Ascending aorta (tissue), 2 donors: Measurements from ENCODE around the gene DUS1L. TPM values are rescaled to one million over a fixed set of nuclear protein-coding genes. Genes with fewer than 3 reads are reported as not detected.

ENCODE experiments used
- DNase-seq, 2 donors: peaks; one replicate each; pipeline ENCODE4 v3.0.0-alpha.2; 2019; ENCODE audit warnings: low spot score in 2 of 2
- H3K27ac ChIP-seq, 2 donors: fragments of 200-600 bp; sonication (generic); one replicate each; pipeline ENCODE4 v1.5.1; 2016 to 2017; ENCODE audit warnings: mild to moderate bottlenecking in 1 of 2
- H3K27me3 ChIP-seq: fragments of 200-600 bp; sonication (generic); one replicate; pipeline ENCODE4 v1.5.1; 2017
- H3K36me3 ChIP-seq, 2 donors: fragments of 200-600 bp; sonication (generic); one replicate each; pipeline ENCODE4 v1.5.1; 2016
- H3K4me1 ChIP-seq, 2 donors: fragments of 200-600 bp; sonication (generic); one replicate each; pipeline ENCODE4 v1.5.1; 2016 to 2017; ENCODE audit warnings: mild to moderate bottlenecking in 1 of 2
- H3K4me3 ChIP-seq, 2 donors: fragments of 200-600 bp; sonication (generic); one replicate each; pipeline ENCODE4 v1.5.1; 2016 to 2017; ENCODE audit warnings: mild to moderate bottlenecking in 1 of 2
- H3K9me3 ChIP-seq, 2 donors: fragments of 200-600 bp; sonication (generic); one replicate each; pipeline ENCODE4 v1.5.1; 2016
- intact Hi-C: fragments of 100-400 bp; cut with DNase I; formaldehyde crosslinking; loops from one replicate; pipeline ENCODE4 v1.15.1; 2023
- total RNA-seq: library from RNA; depleted of rRNA; stranded (reverse); fragments of >200 nt; gene quantifications from one replicate; pipeline ENCODE4 v1.1.0, GENCODE V29; 2016
- TF ChIP-seq, protein P1 (sequence below), 3 experiments: fragments of 200-600 bp in 2 of 3; fragments of 450-650 bp in 1 of 3; sonication (generic) in 2 of 3; IDR thresholded peaks; one replicate each; pipeline ENCODE4 v1.5.1; 2016 to 2019; ENCODE audit warnings: antibody characterized with exemption in 3 of 3, mild to moderate bottlenecking in 1 of 3, moderate library complexity in 1 of 3

Gene DUS1L
- total RNA-seq, 1 donor from 2014 or later = 111 TPM

DNA sequence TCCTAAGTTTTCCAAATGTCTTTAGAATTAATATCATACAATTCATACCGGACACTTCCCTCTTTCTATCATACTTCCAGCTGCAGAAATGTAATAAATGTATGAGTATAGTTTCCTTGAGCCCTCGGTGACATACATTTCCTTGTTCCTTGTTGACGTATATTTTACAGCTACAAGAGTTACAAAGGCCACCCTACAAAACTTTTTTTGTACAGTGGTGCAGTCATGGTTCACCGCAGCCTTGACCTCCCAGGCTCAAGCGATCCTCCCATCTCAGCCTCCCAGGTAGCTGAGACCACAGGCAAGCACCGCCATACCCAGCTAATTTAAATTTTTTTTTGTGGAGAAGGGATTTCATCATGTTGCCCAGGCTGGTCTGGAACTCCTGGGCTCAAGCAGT lies 7.2 kb upstream of the DUS1L start:
- intact Hi-C loops = no loop called here
- no peaks in the 10 kb centered on the region for H3K9me3 ChIP-seq
- no peak overlapping the region for H3K27ac ChIP-seq
- H3K36me3 ChIP-seq = no peaks in the 10 kb centered on the region
- no peaks in the 10 kb centered on the region for H3K4me1 ChIP-seq
- DNase-seq = no peak
- TF ChIP-seq, protein P1, sequence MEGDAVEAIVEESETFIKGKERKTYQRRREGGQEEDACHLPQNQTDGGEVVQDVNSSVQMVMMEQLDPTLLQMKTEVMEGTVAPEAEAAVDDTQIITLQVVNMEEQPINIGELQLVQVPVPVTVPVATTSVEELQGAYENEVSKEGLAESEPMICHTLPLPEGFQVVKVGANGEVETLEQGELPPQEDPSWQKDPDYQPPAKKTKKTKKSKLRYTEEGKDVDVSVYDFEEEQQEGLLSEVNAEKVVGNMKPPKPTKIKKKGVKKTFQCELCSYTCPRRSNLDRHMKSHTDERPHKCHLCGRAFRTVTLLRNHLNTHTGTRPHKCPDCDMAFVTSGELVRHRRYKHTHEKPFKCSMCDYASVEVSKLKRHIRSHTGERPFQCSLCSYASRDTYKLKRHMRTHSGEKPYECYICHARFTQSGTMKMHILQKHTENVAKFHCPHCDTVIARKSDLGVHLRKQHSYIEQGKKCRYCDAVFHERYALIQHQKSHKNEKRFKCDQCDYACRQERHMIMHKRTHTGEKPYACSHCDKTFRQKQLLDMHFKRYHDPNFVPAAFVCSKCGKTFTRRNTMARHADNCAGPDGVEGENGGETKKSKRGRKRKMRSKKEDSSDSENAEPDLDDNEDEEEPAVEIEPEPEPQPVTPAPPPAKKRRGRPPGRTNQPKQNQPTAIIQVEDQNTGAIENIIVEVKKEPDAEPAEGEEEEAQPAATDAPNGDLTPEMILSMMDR (IDR thresholded peaks at IDR 0.05) = no peak
- no peaks in the 10 kb centered on the region for H3K27me3 ChIP-seq
- H3K4me3 ChIP-seq = no peak overlapping the region

DNA sequence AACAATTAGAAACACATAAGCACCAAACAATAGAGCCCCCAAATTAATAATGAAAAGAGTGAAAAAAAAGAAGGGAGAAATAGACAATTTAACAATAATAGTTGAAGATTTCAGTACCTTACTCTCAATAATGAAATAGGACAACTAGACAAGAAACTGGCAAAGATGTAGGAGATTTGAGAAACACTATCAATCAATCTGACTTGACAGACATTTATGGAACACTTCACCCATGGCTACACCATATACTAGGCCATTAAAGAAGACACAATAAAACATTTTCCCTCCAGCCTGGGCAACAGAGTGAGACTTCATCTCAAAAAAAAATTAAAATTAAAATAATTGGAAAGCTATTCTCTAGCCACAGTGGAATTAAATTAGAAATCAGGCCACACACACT lies 5.0 kb upstream of the DUS1L start:
- Histone ChIP-seq H3K4me1 (peaks cover 4 to 6% of the 10 kb centered on the region in 2 donors), H3K27ac (no peak overlapping the region), H3K27me3 (no peaks in the 10 kb centered on the region), H3K4me3 (no peak overlapping the region), H3K9me3 (no peaks in the 10 kb centered on the region), H3K36me3 (no peaks in the 10 kb centered on the region)
- intact Hi-C loops = no loop called here
- TF ChIP-seq, protein P1 (IDR thresholded peaks at IDR 0.05) = no peak
- no peak for DNase-seq

DNA sequence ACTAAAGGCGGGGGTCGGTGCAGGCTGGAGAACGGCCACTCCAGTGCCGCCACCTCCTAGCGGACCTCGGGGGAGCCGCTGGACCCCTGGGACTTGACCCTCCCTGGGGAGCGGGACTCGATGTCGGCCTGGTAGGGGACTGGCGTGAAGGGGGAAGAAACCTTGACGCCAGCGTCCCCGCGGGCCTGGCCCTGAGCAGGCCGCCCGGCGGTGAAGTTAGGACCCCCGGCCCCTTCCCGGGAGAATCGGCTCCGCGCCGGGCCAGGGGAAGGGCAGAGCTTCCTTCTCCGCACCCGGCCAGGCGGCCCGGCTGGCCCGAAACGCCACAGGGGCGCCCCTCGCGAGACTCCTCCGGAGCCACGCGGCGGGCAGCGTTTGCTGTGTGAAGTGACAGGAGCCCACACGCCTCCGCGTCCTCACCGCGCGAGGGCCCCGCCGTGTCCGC lies 389 bp downstream of the DUS1L start:
- Histone ChIP-seq H3K4me3 (peak overlapping the region; percentile 87 to 92), H3K36me3 (peaks cover 31 to 33% of the 10 kb centered on the region in 2 donors), H3K4me1 (peaks cover 13 to 18% of the 10 kb centered on the region in 2 donors), H3K27me3 (no peaks in the 10 kb centered on the region), H3K27ac (peak overlapping the region; percentile 92 to 95), H3K9me3 (no peaks in the 10 kb centered on the region)
- DNase-seq = no peak
- intact Hi-C loops = loop anchor here (1.0 to 2.0 kb wide), 2 partner anchors 14 to 33 kb away; partner anchors contain the start of genes FASN, GPS1 and RFNG
- TF ChIP-seq, protein P1 (IDR thresholded peaks at IDR 0.05) = no peak

DNA sequence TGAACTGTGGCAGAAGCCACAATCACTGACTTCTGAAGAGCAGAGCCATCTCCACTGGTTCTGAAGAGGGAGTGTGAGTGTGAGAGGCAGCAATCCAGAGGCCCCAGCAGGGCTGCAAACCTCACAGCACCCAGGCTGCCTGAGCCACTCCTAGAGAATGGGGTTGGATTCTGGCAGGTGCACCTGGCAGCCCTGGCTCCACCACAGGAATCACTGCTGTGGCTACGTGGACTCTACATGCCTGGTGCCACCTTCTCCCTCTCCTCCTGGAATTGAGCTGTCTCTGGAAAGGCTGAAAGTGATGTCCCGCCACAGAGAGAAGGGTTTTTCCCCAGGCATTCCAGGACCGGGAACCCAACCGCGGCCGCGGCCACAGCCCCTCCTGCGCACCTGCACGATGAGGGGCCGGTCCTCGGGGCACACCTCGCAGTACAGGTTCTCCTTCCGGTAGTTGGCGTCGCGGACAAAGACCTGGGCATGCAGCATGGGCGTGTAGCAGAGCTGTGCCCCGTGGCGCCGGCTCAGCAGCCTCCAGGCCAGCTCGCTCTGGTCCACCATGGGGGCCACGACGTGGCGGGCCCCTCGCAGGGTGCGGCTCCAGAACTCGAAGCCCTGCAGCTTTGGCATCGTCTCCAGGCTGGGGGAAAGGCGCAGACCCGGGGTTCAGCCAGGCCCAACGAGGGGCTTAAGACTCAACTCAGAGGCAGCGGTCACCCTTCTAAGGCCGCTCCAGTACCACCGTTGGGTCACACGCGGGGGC lies 991 bp downstream of the DUS1L start:
- peak overlapping the region; percentile 92 to 95 for H3K27ac ChIP-seq
- H3K4me1 ChIP-seq = peaks cover 13 to 18% of the 10 kb centered on the region in 2 donors
- H3K9me3 ChIP-seq = no peaks in the 10 kb centered on the region
- DNase-seq = no peak
- no peaks in the 10 kb centered on the region for H3K27me3 ChIP-seq
- intact Hi-C loops = loop anchor here (1.0 to 2.0 kb wide), 2 partner anchors 14 to 34 kb away; partner anchors contain the start of genes FASN, GPS1 and RFNG
- peak overlapping the region; percentile 87 to 92 for H3K4me3 ChIP-seq
- H3K36me3 ChIP-seq = peaks cover 37 to 38% of the 10 kb centered on the region in 2 donors
- TF ChIP-seq, protein P1 (IDR thresholded peaks at IDR 0.05) = no peak

DNA sequence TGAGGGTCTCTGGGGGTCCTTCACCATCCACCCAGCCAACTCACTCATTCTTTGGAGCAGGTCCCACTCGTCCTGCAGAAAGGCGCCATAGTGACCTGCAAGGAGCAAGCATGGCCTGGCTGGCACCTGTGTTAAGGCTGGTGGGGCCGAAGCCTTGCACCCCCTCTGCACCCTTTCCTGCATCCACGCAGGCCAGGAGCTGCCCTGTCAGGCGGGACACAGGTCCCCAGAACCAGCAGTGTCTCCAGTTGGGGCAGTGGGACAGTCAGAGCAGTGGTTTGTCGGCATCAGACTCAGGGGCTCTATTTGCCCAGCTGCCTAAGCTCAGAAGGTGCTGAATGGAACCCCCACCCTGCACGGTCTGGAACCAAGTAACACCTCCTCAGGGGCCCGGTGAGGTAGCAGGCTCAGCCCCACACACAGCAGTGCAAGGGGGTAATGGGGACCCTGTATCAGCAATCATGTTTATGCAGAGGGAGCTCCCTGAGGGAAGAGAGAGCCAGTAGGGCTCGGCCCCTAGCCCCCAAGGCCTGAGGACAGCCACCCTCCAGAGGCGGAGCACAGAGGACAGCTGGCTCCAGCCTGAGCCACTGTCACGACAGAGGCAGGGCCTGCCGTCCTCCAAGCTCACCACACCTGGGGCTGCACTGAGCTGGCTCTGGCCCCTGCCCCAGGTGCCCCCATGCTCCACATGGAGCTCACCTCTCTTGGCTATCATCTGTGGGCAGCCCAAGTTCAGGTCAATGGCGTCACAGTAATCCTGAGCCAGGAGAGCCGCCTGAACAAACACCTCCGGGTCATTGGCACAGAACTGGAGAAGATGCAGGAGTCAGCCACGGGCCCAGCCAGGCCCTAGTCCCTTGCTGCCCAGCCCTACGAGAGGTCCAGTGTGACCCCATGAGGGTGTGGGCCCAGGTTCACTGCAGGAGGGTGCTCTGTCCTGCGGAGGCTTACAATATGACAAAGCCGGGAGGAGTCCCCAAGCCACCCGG lies 1.9 kb downstream of the DUS1L start:
- H3K4me1 ChIP-seq = peaks cover 13 to 18% of the 10 kb centered on the region in 2 donors
- intact Hi-C loops = loop anchor here (2.0 kb wide), 1 partner anchor 13 kb away; the partner anchor contains the start of genes GPS1 and RFNG
- peak overlapping the region in 1 of 2 donors; percentile 92 for H3K4me3 ChIP-seq
- no peak for DNase-seq
- H3K27me3 ChIP-seq = no peaks in the 10 kb centered on the region
- TF ChIP-seq, protein P1 (IDR thresholded peaks at IDR 0.05) = no peak
- H3K36me3 ChIP-seq = peaks cover 38 to 45% of the 10 kb centered on the region in 2 donors
- H3K9me3 ChIP-seq = no peaks in the 10 kb centered on the region
- H3K27ac ChIP-seq = no peak overlapping the region
